Activated CD8-positive, alpha-beta memory T cell treated with anti-CD3 and anti-CD28 coated beads, Interleukin-2, amount 50 U/mL, for 24 hours (primary cell): ENCODE measurements around the gene DNAH17.

Experiments
- DNase-seq: peaks from one replicate; pipeline ENCODE4 v3.0.0-alpha.2; 2020; ENCODE audit errors: extremely low read depth

Gene DNAH17

GRCh38 chr17:78577296-78577695, at the start of gene DNAH17:
Gene DNAH17 (minus strand): TSS chr17:78577396. CDS start chr17:78575057, 2,339 bp downstream.
- no peak for DNase-seq

- DNase-seq, result no peak
These were observed 47.3 kb upstream of the DNAH17 start for GRCh38 chr17:78624324-78625151.

GRCh38 chr17:78623541-78623940, 46.3 kb upstream of the DNAH17 start:
- no peak for DNase-seq

GRCh38 chr17:78622491-78623265, 45.5 kb upstream of the DNAH17 start:
- no peak for DNase-seq

- DNase-seq, result no peak
These were observed 44.7 kb upstream of the DNAH17 start for GRCh38 chr17:78621720-78622490.

GRCh38 chr17:78620099-78620498, 42.9 kb upstream of the DNAH17 start:
- no peak for DNase-seq

- DNase-seq, result no peak
These were observed 42.1 kb upstream of the DNAH17 start for GRCh38 chr17:78619334-78619733.

GRCh38 chr17:78618264-78619066, 41.3 kb upstream of the DNAH17 start:
- no peak for DNase-seq

- DNase-seq, result no peak
These were observed 40.4 kb upstream of the DNAH17 start for GRCh38 chr17:78617511-78618061.

GRCh38 chr17:78616946-78617345, 39.8 kb upstream of the DNAH17 start:
- no peak for DNase-seq

GRCh38 chr17:78615631-78616030, 38.4 kb upstream of the DNAH17 start:
- DNase-seq, result no peak

GRCh38 chr17:78613416-78613815, 36.2 kb upstream of the DNAH17 start:
- DNase-seq, result no peak

- no peak for DNase-seq
These were observed 34.4 kb upstream of the DNAH17 start for GRCh38 chr17:78611607-78612006.

GRCh38 chr17:78610951-78611511, 33.8 kb upstream of the DNAH17 start:
- no peak for DNase-seq

GRCh38 chr17:78609191-78609641, 32.0 kb upstream of the DNAH17 start:
- DNase-seq, result no peak

GRCh38 chr17:78608804-78609186, 31.6 kb upstream of the DNAH17 start:
- no peak for DNase-seq

- DNase-seq, result no peak
These were observed 31.1 kb upstream of the DNAH17 start for GRCh38 chr17:78608122-78608803.

GRCh38 chr17:78607038-78607437, 29.8 kb upstream of the DNAH17 start:
- DNase-seq, result no peak

- no peak for DNase-seq
These were observed 28.7 kb upstream of the DNAH17 start for GRCh38 chr17:78605886-78606285.

- DNase-seq, result no peak
These were observed 28.2 kb upstream of the DNAH17 start for GRCh38 chr17:78605429-78605828.
